ENCODE measurements around the gene NRDC. TPM values are rescaled to one million over a fixed set of nuclear protein-coding genes. Genes with fewer than 3 reads are reported as not detected.

Gene NRDC
- total RNA-seq, 1 experiment from 2014 or later: 176 TPM

- H3K4me3 Mint-ChIP-seq (ENCODE audit: unreplicated experiment): no peak overlapping the region
- no peak overlapping the region for H3K27ac Mint-ChIP-seq (ENCODE audit: low read depth, unreplicated experiment)
- ChIA-PET CTCF (interaction anchor here (0.5 to 0.6 kb wide), 3 partner anchors 37 to 938 kb away, joined by 3 to 4 read pairs (median 3); no protein-coding TSS in a partner anchor), POLR2A (interaction anchor here (1.3 to 5.2 kb wide), 2 partner anchors 14 to 38 kb away, joined by 3 to 17 read pairs; partner anchors contain the start of gene NRDC)
- peaks cover 47% of the 10 kb centered on the region for H3K36me3 Mint-ChIP-seq (ENCODE audit: insufficient read depth, unreplicated experiment)
- no peak for DNase-seq (ENCODE audit: unreplicated experiment)
- H3K9me3 Mint-ChIP-seq (ENCODE audit: unreplicated experiment): no peaks in the 10 kb centered on the region
- peaks cover 22% of the 10 kb centered on the region for H3K4me1 Mint-ChIP-seq (ENCODE audit: insufficient read depth, unreplicated experiment)
- intact Hi-C loops (cut with micrococcal nuclease): no loop called here
- no peak for TF ChIP-seq CTCF (IDR thresholded peaks at IDR 0.05; ENCODE audit: unreplicated experiment)
- BruUV-seq (replicated peaks): no TSS peak
- no peaks in the 10 kb centered on the region for H3K27me3 Mint-ChIP-seq (ENCODE audit: insufficient read depth, unreplicated experiment)
These were observed 37.6 kb downstream of the NRDC start for GRCh38 chr1:51840743-51841461.

- ChIA-PET CTCF (interaction anchor here (0.6 kb wide), 1 partner anchor 37 kb away, joined by 3 read pairs; no protein-coding TSS in a partner anchor), POLR2A (interaction anchor here (0.7 to 5.2 kb wide), 4 partner anchors 15 to 40 kb away, joined by 3 to 17 read pairs (median 4); partner anchors contain the start of gene NRDC)
- H3K36me3 Mint-ChIP-seq (ENCODE audit: insufficient read depth, unreplicated experiment): peaks cover 47% of the 10 kb centered on the region
- H3K4me1 Mint-ChIP-seq (ENCODE audit: insufficient read depth, unreplicated experiment): peaks cover 22% of the 10 kb centered on the region
- no peak overlapping the region for H3K4me3 Mint-ChIP-seq (ENCODE audit: unreplicated experiment)
- no peak for TF ChIP-seq CTCF (IDR thresholded peaks at IDR 0.05; ENCODE audit: unreplicated experiment)
- H3K27me3 Mint-ChIP-seq (ENCODE audit: insufficient read depth, unreplicated experiment): no peaks in the 10 kb centered on the region
- no peak for DNase-seq (ENCODE audit: unreplicated experiment)
- intact Hi-C loops (cut with micrococcal nuclease): no loop called here
- no TSS peak for BruUV-seq (replicated peaks)
- no peaks in the 10 kb centered on the region for H3K9me3 Mint-ChIP-seq (ENCODE audit: unreplicated experiment)
- no peak overlapping the region for H3K27ac Mint-ChIP-seq (ENCODE audit: low read depth, unreplicated experiment)
These were observed 38.3 kb downstream of the NRDC start for GRCh38 chr1:51840182-51840581.

- ChIA-PET POLR2A (interaction anchor here (0.6 to 5.2 kb wide), 5 partner anchors 16 to 215 kb away, joined by 3 to 17 read pairs (median 3); partner anchors contain the start of gene NRDC), CTCF (interaction anchor here (0.6 to 0.8 kb wide), 3 partner anchors 38 to 166 kb away, joined by 3 to 6 read pairs (median 4); no protein-coding TSS in a partner anchor)
- no TSS peak for BruUV-seq (replicated peaks)
- Mint-ChIP-seq H3K4me1 (ENCODE audit: insufficient read depth, unreplicated experiment) (peaks cover 22% of the 10 kb centered on the region), H3K27me3 (ENCODE audit: insufficient read depth, unreplicated experiment) (no peaks in the 10 kb centered on the region), H3K4me3 (ENCODE audit: unreplicated experiment) (no peak overlapping the region), H3K27ac (ENCODE audit: low read depth, unreplicated experiment) (no peak overlapping the region), H3K36me3 (ENCODE audit: insufficient read depth, unreplicated experiment) (peaks cover 49% of the 10 kb centered on the region), H3K9me3 (ENCODE audit: unreplicated experiment) (no peaks in the 10 kb centered on the region)
- intact Hi-C loops (cut with micrococcal nuclease): no loop called here
- TF ChIP-seq CTCF (IDR thresholded peaks at IDR 0.05; ENCODE audit: unreplicated experiment): no peak
- DNase-seq (ENCODE audit: unreplicated experiment): peak; percentile 5
These were observed 39.4 kb downstream of the NRDC start for GRCh38 chr1:51839094-51839493.

- no peaks in the 10 kb centered on the region for H3K27me3 Mint-ChIP-seq (ENCODE audit: insufficient read depth, unreplicated experiment)
- H3K9me3 Mint-ChIP-seq (ENCODE audit: unreplicated experiment): no peaks in the 10 kb centered on the region
- POLR2A ChIA-PET: interaction anchor here (5.2 kb wide), 1 partner anchor 41 kb away, joined by 17 read pairs; the partner anchor contains the start of gene NRDC
- BruUV-seq (replicated peaks): no TSS peak
- no peak overlapping the region for H3K4me3 Mint-ChIP-seq (ENCODE audit: unreplicated experiment)
- H3K4me1 Mint-ChIP-seq (ENCODE audit: insufficient read depth, unreplicated experiment): peaks cover 22% of the 10 kb centered on the region
- CTCF ChIA-PET: no interaction called here
- TF ChIP-seq CTCF (IDR thresholded peaks at IDR 0.05; ENCODE audit: unreplicated experiment): no peak
- no peak for DNase-seq (ENCODE audit: unreplicated experiment)
- H3K27ac Mint-ChIP-seq (ENCODE audit: low read depth, unreplicated experiment): no peak overlapping the region
- peaks cover 59% of the 10 kb centered on the region for H3K36me3 Mint-ChIP-seq (ENCODE audit: insufficient read depth, unreplicated experiment)
- intact Hi-C loops (cut with micrococcal nuclease): no loop called here
These were observed 41.3 kb downstream of the NRDC start for GRCh38 chr1:51837243-51837642.
